Measurements from ENCODE around the gene IGFBP2. TPM values are rescaled to one million over a fixed set of nuclear protein-coding genes. Genes with fewer than 3 reads are reported as not detected.

IGFBP2 gene
- polyA plus RNA-seq, 1 of the 3 experiments (the other 2 are of a cell fraction) = 695 TPM

DNA sequence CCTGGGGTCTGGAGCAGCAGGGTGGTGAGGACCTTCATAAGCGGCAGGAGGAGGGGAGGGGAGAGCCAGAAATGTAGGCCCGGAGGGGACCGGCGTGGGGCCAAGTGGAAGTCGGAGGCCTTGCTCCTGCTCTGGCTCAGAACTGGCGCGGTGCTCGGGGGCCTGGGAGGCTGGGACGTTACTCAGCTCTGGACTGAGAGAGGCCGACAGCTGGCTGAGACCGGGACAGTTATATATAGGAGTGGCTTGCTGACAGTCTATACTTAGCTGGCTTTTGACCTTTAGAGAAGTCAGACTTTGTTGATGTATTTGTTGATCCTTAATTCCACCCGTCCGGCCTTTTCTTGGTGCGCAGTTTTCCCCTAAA is 46.4 kb downstream of the IGFBP2 start:
- no peak overlapping the region for H2AFZ ChIP-seq (ENCODE audit: low read depth)
- ChIA-PET POLR2A (interaction anchor here (1.0 kb wide), 1 partner anchor 14 kb away, joined by 3 read pairs; no protein-coding TSS in a partner anchor), CTCF (interaction anchor here (0.6 to 3.3 kb wide), 8 partner anchors 12 to 1033 kb away, joined by 3 to 11 read pairs (median 6); no protein-coding TSS in a partner anchor)
- no peak overlapping the region for H3K27ac ChIP-seq (ENCODE audit: low read depth in 2 of 2, low read length in 1 of 2)
- 94% methylated on average over 14 of the region's 14 CpGs for WGBS (ENCODE audit: low lambda C conversion rate)
- no peaks in the 10 kb centered on the region for H3K79me2 ChIP-seq (ENCODE audit: insufficient read depth)
- peaks cover 11% of the 10 kb centered on the region for H3F3A ChIP-seq (replicated peaks; ENCODE audit: insufficient read depth)
- no peaks in the 10 kb centered on the region for H3K27me3 ChIP-seq (ENCODE audit: insufficient read depth)
- no peak overlapping the region for H3K4me2 ChIP-seq
- H3K9me2 ChIP-seq = no peaks in the 10 kb centered on the region
- H4K20me1 ChIP-seq (ENCODE audit: insufficient read depth) = peaks cover 7% of the 10 kb centered on the region; the same call in 1 of the 2 replicates
- no peaks in the 10 kb centered on the region for H3K9me3 ChIP-seq
- TF ChIP-seq TEAD4 (IDR thresholded peaks at IDR 0.05; ENCODE audit: borderline replicate concordance, insufficient read depth) (no peak), PBX3 (IDR thresholded peaks at IDR 0.05) (no peak), ZBTB33 (IDR thresholded peaks at IDR 0.05; ENCODE audit: borderline replicate concordance, low read depth) (no peak), EP300 (IDR thresholded peaks at IDR 0.05; ENCODE audit: borderline replicate concordance in 1 of 2, low read depth in 1 of 2, low read length in 1 of 2) (no peak), SMC3 (IDR thresholded peaks at IDR 0.05; ENCODE audit: low read depth, low read length) (no peak), SIN3A (IDR thresholded peaks at IDR 0.05; ENCODE audit: borderline replicate concordance, low read depth, low read length) (no peak), USF2 (IDR thresholded peaks at IDR 0.05; ENCODE audit: borderline replicate concordance, low read depth, low read length) (no peak), IRF3 (IDR thresholded peaks at IDR 0.05; ENCODE audit: low read depth, low read length) (no peak)
- TF ChIP-seq, protein P1, sequence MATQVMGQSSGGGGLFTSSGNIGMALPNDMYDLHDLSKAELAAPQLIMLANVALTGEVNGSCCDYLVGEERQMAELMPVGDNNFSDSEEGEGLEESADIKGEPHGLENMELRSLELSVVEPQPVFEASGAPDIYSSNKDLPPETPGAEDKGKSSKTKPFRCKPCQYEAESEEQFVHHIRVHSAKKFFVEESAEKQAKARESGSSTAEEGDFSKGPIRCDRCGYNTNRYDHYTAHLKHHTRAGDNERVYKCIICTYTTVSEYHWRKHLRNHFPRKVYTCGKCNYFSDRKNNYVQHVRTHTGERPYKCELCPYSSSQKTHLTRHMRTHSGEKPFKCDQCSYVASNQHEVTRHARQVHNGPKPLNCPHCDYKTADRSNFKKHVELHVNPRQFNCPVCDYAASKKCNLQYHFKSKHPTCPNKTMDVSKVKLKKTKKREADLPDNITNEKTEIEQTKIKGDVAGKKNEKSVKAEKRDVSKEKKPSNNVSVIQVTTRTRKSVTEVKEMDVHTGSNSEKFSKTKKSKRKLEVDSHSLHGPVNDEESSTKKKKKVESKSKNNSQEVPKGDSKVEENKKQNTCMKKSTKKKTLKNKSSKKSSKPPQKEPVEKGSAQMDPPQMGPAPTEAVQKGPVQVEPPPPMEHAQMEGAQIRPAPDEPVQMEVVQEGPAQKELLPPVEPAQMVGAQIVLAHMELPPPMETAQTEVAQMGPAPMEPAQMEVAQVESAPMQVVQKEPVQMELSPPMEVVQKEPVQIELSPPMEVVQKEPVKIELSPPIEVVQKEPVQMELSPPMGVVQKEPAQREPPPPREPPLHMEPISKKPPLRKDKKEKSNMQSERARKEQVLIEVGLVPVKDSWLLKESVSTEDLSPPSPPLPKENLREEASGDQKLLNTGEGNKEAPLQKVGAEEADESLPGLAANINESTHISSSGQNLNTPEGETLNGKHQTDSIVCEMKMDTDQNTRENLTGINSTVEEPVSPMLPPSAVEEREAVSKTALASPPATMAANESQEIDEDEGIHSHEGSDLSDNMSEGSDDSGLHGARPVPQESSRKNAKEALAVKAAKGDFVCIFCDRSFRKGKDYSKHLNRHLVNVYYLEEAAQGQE (IDR thresholded peaks at IDR 0.05; ENCODE audit: low read depth, low read length) = no peak
- H3K36me3 ChIP-seq (replicated peaks in 1 of 2; ENCODE audit: control insufficient read depth in 1 of 2, insufficient read depth in 2 of 2, low read length in 1 of 2) = peaks cover 5 to 28% of the 10 kb centered on the region in 2 experiments
- H3K4me3 ChIP-seq (ENCODE audit: low read depth in 2 of 2, low read length in 1 of 2) = no peak overlapping the region
- H3K4me1 ChIP-seq (ENCODE audit: control insufficient read depth in 1 of 2, insufficient read depth in 2 of 2, low read depth in 1 of 2, low read length in 1 of 2) = peaks cover 6 to 8% of the 10 kb centered on the region in 2 experiments; a peak in 2 of 4 replicates
- H3K9ac ChIP-seq = no peak overlapping the region
- DNase-seq = no peak
